ENCODE data around the gene CHDH. TPM values are rescaled to one million over a fixed set of nuclear protein-coding genes. Genes with fewer than 3 reads are reported as not detected.
A peak's percentile ranks its signal among the peaks of the same experiment; 100 is the strongest.

Gene CHDH
- total and polyA plus RNA-seq, 12 donors, result 0.29 to 17.5 (median 2.2) TPM

DNA sequence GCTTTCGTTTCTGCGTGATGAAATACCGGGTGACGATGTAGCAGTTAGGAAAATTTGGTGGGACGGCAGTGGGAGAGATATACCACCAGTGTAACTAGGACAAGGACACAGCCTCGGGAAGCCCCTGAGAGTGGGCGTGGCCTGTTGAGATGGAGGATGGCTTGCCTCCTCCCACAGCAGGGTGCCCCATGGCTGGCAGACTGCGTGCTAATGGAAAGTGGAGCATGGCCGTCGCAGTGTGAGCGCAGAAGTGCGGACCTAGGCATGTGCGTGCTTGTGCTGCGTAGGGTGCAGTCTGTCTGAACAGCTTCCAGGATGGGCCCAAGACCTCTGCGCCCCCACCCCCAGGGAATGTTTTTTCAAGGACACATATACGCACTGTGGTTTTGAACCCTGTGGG is 56.8 kb downstream of the CHDH start:
- DNase-seq, result no peak
- peak in 1 of 8 donors; percentile 13 for ATAC-seq
- Histone ChIP-seq H3K36me3 (no peaks in the 10 kb centered on the region), H3K9me3 (no peaks in the 10 kb centered on the region), H3K4me3 (no peak overlapping the region), H3K27ac (no peak overlapping the region), H3K27me3 (peaks cover 0 to 8% (median 0%) of the 10 kb centered on the region in 7 donors), H3K4me1 (no peaks in the 10 kb centered on the region)
- TF ChIP-seq, protein P1, sequence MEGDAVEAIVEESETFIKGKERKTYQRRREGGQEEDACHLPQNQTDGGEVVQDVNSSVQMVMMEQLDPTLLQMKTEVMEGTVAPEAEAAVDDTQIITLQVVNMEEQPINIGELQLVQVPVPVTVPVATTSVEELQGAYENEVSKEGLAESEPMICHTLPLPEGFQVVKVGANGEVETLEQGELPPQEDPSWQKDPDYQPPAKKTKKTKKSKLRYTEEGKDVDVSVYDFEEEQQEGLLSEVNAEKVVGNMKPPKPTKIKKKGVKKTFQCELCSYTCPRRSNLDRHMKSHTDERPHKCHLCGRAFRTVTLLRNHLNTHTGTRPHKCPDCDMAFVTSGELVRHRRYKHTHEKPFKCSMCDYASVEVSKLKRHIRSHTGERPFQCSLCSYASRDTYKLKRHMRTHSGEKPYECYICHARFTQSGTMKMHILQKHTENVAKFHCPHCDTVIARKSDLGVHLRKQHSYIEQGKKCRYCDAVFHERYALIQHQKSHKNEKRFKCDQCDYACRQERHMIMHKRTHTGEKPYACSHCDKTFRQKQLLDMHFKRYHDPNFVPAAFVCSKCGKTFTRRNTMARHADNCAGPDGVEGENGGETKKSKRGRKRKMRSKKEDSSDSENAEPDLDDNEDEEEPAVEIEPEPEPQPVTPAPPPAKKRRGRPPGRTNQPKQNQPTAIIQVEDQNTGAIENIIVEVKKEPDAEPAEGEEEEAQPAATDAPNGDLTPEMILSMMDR (IDR thresholded peaks at IDR 0.05), result no peak
- 88 to 89% methylated on average over 16 of the region's 16 CpGs for WGBS, 2 donors
- intact Hi-C loops (cut with DNase I), result no loop called here

DNA sequence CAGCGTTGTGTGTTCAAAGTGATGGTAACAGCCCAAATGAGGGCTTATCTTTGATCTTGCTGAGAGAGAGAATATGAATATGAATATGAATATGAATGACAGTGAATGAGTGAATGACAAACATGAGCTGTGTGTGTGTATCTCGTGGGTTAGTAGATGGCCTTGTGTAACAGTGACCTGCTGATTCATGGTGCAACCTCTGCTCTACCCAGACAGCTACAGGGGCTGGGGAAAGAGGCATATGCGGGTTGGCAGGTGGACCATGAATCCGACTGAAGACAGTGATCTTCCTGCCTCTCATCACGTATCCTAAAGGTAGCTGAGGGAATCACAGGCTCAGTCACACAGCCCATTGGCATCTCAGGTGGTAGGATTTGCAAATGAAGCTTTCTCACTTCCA is 58.2 kb downstream of the CHDH start:
- Histone ChIP-seq H3K36me3 (no peaks in the 10 kb centered on the region), H3K9me3 (no peaks in the 10 kb centered on the region), H3K27ac (no peak overlapping the region), H3K4me3 (no peak overlapping the region), H3K4me1 (no peaks in the 10 kb centered on the region), H3K27me3 (peaks cover 0 to 8% (median 0%) of the 10 kb centered on the region in 7 donors)
- WGBS, 2 donors, result 72 to 73% methylated on average over 5 of the region's 5 CpGs
- ATAC-seq, result no peak
- intact Hi-C loops (cut with DNase I), result no loop called here
- no peak for DNase-seq
- TF ChIP-seq, protein P1 (IDR thresholded peaks at IDR 0.05), result no peak

DNA sequence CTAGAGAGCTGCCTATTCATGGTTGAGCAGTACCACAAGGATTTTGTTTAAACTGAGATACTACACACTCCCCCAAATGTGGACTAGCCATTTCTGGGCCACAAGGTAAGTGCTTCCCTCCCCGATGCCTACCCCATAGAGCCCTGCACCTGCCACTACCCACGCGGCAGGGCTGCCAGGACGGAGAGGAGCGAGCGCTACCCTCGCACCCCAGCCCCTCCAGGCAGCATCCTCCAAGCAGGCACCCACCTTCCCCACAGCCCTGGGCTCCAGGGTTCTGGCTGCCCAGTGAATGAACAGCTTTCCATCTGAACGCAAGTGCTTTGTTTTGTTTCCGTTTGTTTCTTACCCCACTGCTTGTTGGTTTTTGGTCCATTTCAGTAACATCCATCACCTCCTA is 59.2 kb downstream of the CHDH start:
- 88 to 89% methylated on average over 9 of the region's 9 CpGs for WGBS, 2 donors
- no peak overlapping the region for H3K27ac ChIP-seq
- intact Hi-C loops (cut with DNase I), result no loop called here
- no peaks in the 10 kb centered on the region for H3K36me3 ChIP-seq
- no peak for DNase-seq
- TF ChIP-seq, protein P1 (IDR thresholded peaks at IDR 0.05), result no peak
- H3K9me3 ChIP-seq, result no peaks in the 10 kb centered on the region
- ATAC-seq, result no peak
- H3K4me3 ChIP-seq, result no peak overlapping the region
- H3K27me3 ChIP-seq, result peaks cover 0 to 8% (median 0%) of the 10 kb centered on the region in 7 donors
- no peaks in the 10 kb centered on the region for H3K4me1 ChIP-seq

DNA sequence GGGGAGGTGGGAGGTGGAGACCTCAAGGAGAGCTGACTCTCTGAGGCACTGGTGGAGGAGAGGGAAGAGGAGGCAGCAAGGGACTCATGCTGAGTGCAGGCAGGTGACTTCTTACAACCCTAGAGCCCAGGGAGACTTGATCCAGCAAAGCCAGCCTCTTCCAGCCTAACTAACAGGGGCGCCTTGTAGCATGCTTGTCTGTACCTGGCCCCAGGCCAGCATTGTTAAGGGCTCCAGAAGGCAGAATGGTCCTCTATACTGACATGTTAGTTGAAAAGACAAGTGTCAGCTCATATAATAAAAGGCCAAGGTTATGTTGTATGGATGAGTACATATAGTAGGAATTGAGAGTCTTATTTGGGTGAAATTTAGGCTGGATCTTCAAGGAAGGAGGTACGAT is 65.4 kb downstream of the CHDH start:
- Histone ChIP-seq H3K4me1 (no peaks in the 10 kb centered on the region), H3K9me3 (no peaks in the 10 kb centered on the region), H3K27me3 (no peaks in the 10 kb centered on the region), H3K4me3 (no peak overlapping the region), H3K36me3 (no peaks in the 10 kb centered on the region), H3K27ac (no peak overlapping the region)
- intact Hi-C loops (cut with DNase I), result no loop called here
- ATAC-seq, result no peak
- no peak for DNase-seq
- TF ChIP-seq, protein P1 (IDR thresholded peaks at IDR 0.05), result no peak
- WGBS, 2 donors, result 77 to 81% methylated on average over 2 of the region's 2 CpGs
